Stimulated activated naive B cell treated with anti-CD40 and anti-IgM and Interleukin-4, amounts not matched to agents 10 μg/mL and 1 μg/mL and 100 μg/mL, for 72 hours (primary cell): Measurements from ENCODE around the gene NOC4L.

ENCODE experiments used
- ATAC-seq, 2 donors: fragments of 150-1000 bp; cut with Tn5 transposase; replicated peaks; 2 replicates each; pipeline ENCODE4 v1.10.0; 2021; ENCODE audit warnings: moderate library complexity in 1 of 2
- DNase-seq: peaks from one replicate; pipeline ENCODE4 v3.0.0; 2021
- H3K27ac Mint-ChIP-seq: one replicate; pipeline ENCODE4 v1.8.0; 2022; ENCODE audit warnings: mild to moderate bottlenecking, mixed read lengths
- H3K27me3 Mint-ChIP-seq, 2 donors: one replicate each; pipeline ENCODE4 v1.8.0; 2022; ENCODE audit warnings: mixed read lengths in 2 of 2
- H3K36me3 Mint-ChIP-seq, 2 donors: one replicate each; pipeline ENCODE4 v1.8.0; 2022; ENCODE audit warnings: mixed read lengths in 2 of 2, mild to moderate bottlenecking in 1 of 2
- H3K4me1 Mint-ChIP-seq, 2 donors: one replicate each; pipeline ENCODE4 v1.8.0; 2022; ENCODE audit warnings: mixed read lengths in 2 of 2, mild to moderate bottlenecking in 1 of 2
- H3K4me3 Mint-ChIP-seq, 2 donors: one replicate each; pipeline ENCODE4 v1.8.0; 2022; ENCODE audit warnings: mild to moderate bottlenecking in 2 of 2, mixed read lengths in 2 of 2, moderate library complexity in 1 of 2
- H3K9me3 Mint-ChIP-seq, 2 donors: one replicate each; pipeline ENCODE4 v1.8.0; 2022; ENCODE audit warnings: mixed read lengths in 2 of 2, mild to moderate bottlenecking in 1 of 2

NOC4L gene

GRCh38 chr12:132114667-132115066 is 29.6 kb upstream of the NOC4L start:
- Mint-ChIP-seq H3K36me3 (peaks cover 30 to 42% of the 10 kb centered on the region in 2 donors), H3K27ac (no peak overlapping the region)
- DNase-seq, result no peak

GRCh38 chr12:132115500-132115899 is 28.8 kb upstream of the NOC4L start:
- Mint-ChIP-seq H3K4me3 (no peak overlapping the region), H3K4me1 (no peaks in the 10 kb centered on the region), H3K27ac (no peak overlapping the region), H3K36me3 (peaks cover 29 to 41% of the 10 kb centered on the region in 2 donors), H3K27me3 (no peaks in the 10 kb centered on the region), H3K9me3 (no peaks in the 10 kb centered on the region)
- ATAC-seq (no peak), DNase-seq (no peak)

More at GRCh38 chr12:132114667-132115066, 29.6 kb upstream of the NOC4L start:
- H3K9me3 Mint-ChIP-seq, result no peaks in the 10 kb centered on the region
- H3K4me3 Mint-ChIP-seq, result no peak overlapping the region
- H3K27me3 Mint-ChIP-seq, result no peaks in the 10 kb centered on the region
- no peaks in the 10 kb centered on the region for H3K4me1 Mint-ChIP-seq
- no peak for ATAC-seq

GRCh38 chr12:132116709-132117557 is 27.3 kb upstream of the NOC4L start:
- no peak for ATAC-seq
- Mint-ChIP-seq H3K27me3 (no peaks in the 10 kb centered on the region), H3K9me3 (no peaks in the 10 kb centered on the region), H3K4me1 (no peaks in the 10 kb centered on the region), H3K36me3 (peaks cover 25 to 37% of the 10 kb centered on the region in 2 donors), H3K27ac (no peak overlapping the region), H3K4me3 (no peak overlapping the region)
- DNase-seq, result no peak

- H3K4me3 Mint-ChIP-seq, result no peak overlapping the region
These were observed 26.7 kb upstream of the NOC4L start for GRCh38 chr12:132117558-132117875.

GRCh38 chr12:132118876-132119275 is 25.4 kb upstream of the NOC4L start:
- Mint-ChIP-seq H3K4me1 (no peaks in the 10 kb centered on the region), H3K27me3 (no peaks in the 10 kb centered on the region), H3K4me3 (no peak overlapping the region)

More at GRCh38 chr12:132117558-132117875, 26.7 kb upstream of the NOC4L start:
- DNase-seq (no peak), ATAC-seq (no peak)
- H3K27me3 Mint-ChIP-seq, result no peaks in the 10 kb centered on the region
- no peaks in the 10 kb centered on the region for H3K9me3 Mint-ChIP-seq
- no peaks in the 10 kb centered on the region for H3K4me1 Mint-ChIP-seq
- no peak overlapping the region for H3K27ac Mint-ChIP-seq
- H3K36me3 Mint-ChIP-seq, result peaks cover 27 to 39% of the 10 kb centered on the region in 2 donors

GRCh38 chr12:132121283-132121682 is 23.0 kb upstream of the NOC4L start:
- no peaks in the 10 kb centered on the region for H3K4me1 Mint-ChIP-seq
- H3K4me3 Mint-ChIP-seq, result no peak overlapping the region
- H3K36me3 Mint-ChIP-seq, result peaks cover 30 to 43% of the 10 kb centered on the region in 2 donors
- no peaks in the 10 kb centered on the region for H3K27me3 Mint-ChIP-seq
- H3K27ac Mint-ChIP-seq, result no peak overlapping the region
- no peaks in the 10 kb centered on the region for H3K9me3 Mint-ChIP-seq
- DNase-seq (no peak), ATAC-seq (no peak)

More at GRCh38 chr12:132118876-132119275, 25.4 kb upstream of the NOC4L start:
- H3K27ac Mint-ChIP-seq, result no peak overlapping the region
- H3K36me3 Mint-ChIP-seq, result peaks cover 24 to 39% of the 10 kb centered on the region in 2 donors
- H3K9me3 Mint-ChIP-seq, result no peaks in the 10 kb centered on the region
- ATAC-seq (no peak), DNase-seq (no peak)

GRCh38 chr12:132123970-132124765 is 20.1 kb upstream of the NOC4L start:
- H3K4me3 Mint-ChIP-seq, result no peak overlapping the region
- H3K36me3 Mint-ChIP-seq, result peaks cover 44 to 61% of the 10 kb centered on the region in 2 donors
- H3K4me1 Mint-ChIP-seq, result no peaks in the 10 kb centered on the region
- H3K9me3 Mint-ChIP-seq, result peaks cover 3 to 6% of the 10 kb centered on the region in 2 donors
- no peak for ATAC-seq
- H3K27me3 Mint-ChIP-seq, result no peaks in the 10 kb centered on the region
- H3K27ac Mint-ChIP-seq, result no peak overlapping the region
- no peak for DNase-seq

GRCh38 chr12:132124766-132125425 is 19.4 kb upstream of the NOC4L start:
- Mint-ChIP-seq H3K9me3 (peaks cover 6 to 9% of the 10 kb centered on the region in 2 donors), H3K4me3 (no peak overlapping the region), H3K36me3 (peaks cover 47 to 69% of the 10 kb centered on the region in 2 donors), H3K27me3 (no peaks in the 10 kb centered on the region), H3K27ac (no peak overlapping the region), H3K4me1 (no peaks in the 10 kb centered on the region)
- DNase-seq, result no peak
- no peak for ATAC-seq

- no peaks in the 10 kb centered on the region for H3K27me3 Mint-ChIP-seq
- no peak overlapping the region for H3K27ac Mint-ChIP-seq
- ATAC-seq (no peak), DNase-seq (no peak)
- H3K4me3 Mint-ChIP-seq, result no peak overlapping the region
- peaks cover 6 to 9% of the 10 kb centered on the region in 2 donors for H3K9me3 Mint-ChIP-seq
- H3K36me3 Mint-ChIP-seq, result peaks cover 45 to 71% of the 10 kb centered on the region in 2 donors
- no peaks in the 10 kb centered on the region for H3K4me1 Mint-ChIP-seq
These were observed 18.5 kb upstream of the NOC4L start for GRCh38 chr12:132125736-132126135.

GRCh38 chr12:132127041-132127440 is 17.2 kb upstream of the NOC4L start:
- DNase-seq, result no peak
- peaks cover 43 to 71% of the 10 kb centered on the region in 2 donors for H3K36me3 Mint-ChIP-seq
- H3K9me3 Mint-ChIP-seq, result peaks cover 6 to 9% of the 10 kb centered on the region in 2 donors
- no peaks in the 10 kb centered on the region for H3K4me1 Mint-ChIP-seq
- ATAC-seq, result no peak
- H3K27ac Mint-ChIP-seq, result no peak overlapping the region
- H3K27me3 Mint-ChIP-seq, result no peaks in the 10 kb centered on the region
- no peak overlapping the region for H3K4me3 Mint-ChIP-seq

- peaks cover 6 to 9% of the 10 kb centered on the region in 2 donors for H3K9me3 Mint-ChIP-seq
- ATAC-seq (no peak), DNase-seq (no peak)
- H3K27ac Mint-ChIP-seq, result no peak overlapping the region
- no peak overlapping the region for H3K4me3 Mint-ChIP-seq
- peaks cover 39 to 63% of the 10 kb centered on the region in 2 donors for H3K36me3 Mint-ChIP-seq
- H3K27me3 Mint-ChIP-seq, result no peaks in the 10 kb centered on the region
- H3K4me1 Mint-ChIP-seq, result no peaks in the 10 kb centered on the region
These were observed 15.2 kb upstream of the NOC4L start for GRCh38 chr12:132129007-132129406.

GRCh38 chr12:132130690-132131089 is 13.6 kb upstream of the NOC4L start:
- ATAC-seq, result no peak
- Mint-ChIP-seq H3K36me3 (peaks cover 30 to 50% of the 10 kb centered on the region in 2 donors), H3K27ac (peak overlapping the region; percentile 51), H3K4me1 (no peaks in the 10 kb centered on the region), H3K9me3 (peaks cover 6 to 9% of the 10 kb centered on the region in 2 donors), H3K27me3 (no peaks in the 10 kb centered on the region), H3K4me3 (no peak overlapping the region)
- DNase-seq, result no peak

GRCh38 chr12:132131229-132131628 is 13.0 kb upstream of the NOC4L start:
- no peaks in the 10 kb centered on the region for H3K4me1 Mint-ChIP-seq
- ATAC-seq, result no peak
- peaks cover 6 to 9% of the 10 kb centered on the region in 2 donors for H3K9me3 Mint-ChIP-seq
- peaks cover 29 to 47% of the 10 kb centered on the region in 2 donors for H3K36me3 Mint-ChIP-seq
- no peaks in the 10 kb centered on the region for H3K27me3 Mint-ChIP-seq
- no peak overlapping the region for H3K27ac Mint-ChIP-seq
- no peak for DNase-seq
- no peak overlapping the region for H3K4me3 Mint-ChIP-seq

- Mint-ChIP-seq H3K27me3 (no peaks in the 10 kb centered on the region), H3K27ac (no peak overlapping the region), H3K4me3 (no peak overlapping the region), H3K9me3 (peaks cover 6 to 9% of the 10 kb centered on the region in 2 donors), H3K36me3 (peaks cover 24 to 43% of the 10 kb centered on the region in 2 donors), H3K4me1 (no peaks in the 10 kb centered on the region)
- ATAC-seq (no peak), DNase-seq (no peak)
These were observed 12.3 kb upstream of the NOC4L start for GRCh38 chr12:132131952-132132351.
